Endodermal cell (in vitro differentiated cells): ENCODE measurements around the gene NUDT4. TPM values are rescaled to one million over a fixed set of nuclear protein-coding genes. Genes with fewer than 3 reads are reported as not detected.

Experiments used
- DNase-seq: peaks from one replicate; pipeline ENCODE4 v3.0.0-alpha.2; 2017
- H3K27ac ChIP-seq: 2 replicates; pipeline ENCODE4 v1.5.1; 2013; ENCODE audit warnings: mild to moderate bottlenecking, low read depth, low read length, moderate library complexity
- H3K27me3 ChIP-seq: 2 replicates; pipeline ENCODE4 v1.6.1; 2013; ENCODE audit warnings: mild to moderate bottlenecking, low read length, moderate library complexity; ENCODE audit not compliant: insufficient read depth, control insufficient read depth, poor library complexity, severe bottlenecking
- H3K36me3 ChIP-seq: 2 replicates; pipeline ENCODE4 v1.7.0; 2013; ENCODE audit warnings: mild to moderate bottlenecking, low read length, moderate library complexity; ENCODE audit not compliant: control insufficient read depth, insufficient read depth
- H3K4me1 ChIP-seq: one replicate; pipeline ENCODE4 v1.7.0; 2013; ENCODE audit warnings: low read length; ENCODE audit not compliant: control insufficient read depth, insufficient read depth
- H3K4me3 ChIP-seq: 2 replicates; pipeline ENCODE4 v1.5.1; 2013; ENCODE audit warnings: mild to moderate bottlenecking, low read length, moderate library complexity
- H3K9ac ChIP-seq: 2 replicates; pipeline ENCODE4 v1.6.1; 2013; ENCODE audit warnings: mild to moderate bottlenecking, low read length, moderate library complexity; ENCODE audit not compliant: poor library complexity, severe bottlenecking; ENCODE audit errors: extremely low read depth
- H3K9me3 ChIP-seq: 2 replicates; pipeline ENCODE4 v1.6.1; 2013; ENCODE audit warnings: mild to moderate bottlenecking, low read length, moderate library complexity; ENCODE audit not compliant: control insufficient read depth
- H3K27ac Mint-ChIP-seq: 2 replicates; pipeline ENCODE4 v1.8.0; 2020; ENCODE audit warnings: mixed read lengths
- H3K27me3 Mint-ChIP-seq: 2 replicates; pipeline ENCODE4 v1.8.0; 2021; ENCODE audit warnings: mild to moderate bottlenecking, mixed read lengths; ENCODE audit not compliant: insufficient read depth
- H3K36me3 Mint-ChIP-seq: 2 replicates; pipeline ENCODE4 v1.8.0; 2020; ENCODE audit warnings: low read depth, mixed read lengths
- H3K4me1 Mint-ChIP-seq: 2 replicates; pipeline ENCODE4 v1.8.0; 2020; ENCODE audit warnings: mixed read lengths
- H3K4me3 Mint-ChIP-seq: 2 replicates; pipeline ENCODE4 v1.8.0; 2020; ENCODE audit warnings: mild to moderate bottlenecking, moderate library complexity, mixed read lengths
- H3K9me3 Mint-ChIP-seq: 2 replicates; pipeline ENCODE4 v1.8.0; 2020; ENCODE audit warnings: mild to moderate bottlenecking, mixed read lengths
- WGBS, 2 experiments: methylation state at CpG; one replicate each; pipeline versions ENCODE4 v1.1.5 to v1.1.7; 2013; ENCODE audit warnings: missing lambda C conversion rate in 2 of 2, mixed read lengths in 1 of 2; ENCODE audit not compliant: insufficient coverage in 1 of 2, insufficient read length in 1 of 2; 5-methylcytosine and 5-hydroxymethylcytosine counted together
- total RNA-seq, 2 donors: library from RNA; stranded (reverse); fragmentation: NEBNext Ultra II Directional in 1 of 2; extraction: Animal tissue kit (Norgen Biotek cat#: 25700) in 1 of 2; gene quantifications; 2 replicates in 1 of 2; 3 replicates in 1 of 2; pipeline ENCODE4 v1.2.1, GENCODE V29; 2021
- TF ChIP-seq, protein P1 (sequence below): fragments of 200-600 bp; sonication (generic); conservative IDR thresholded peaks from 2 replicates; pipeline ENCODE4 v1.5.0; 2021; ENCODE audit warnings: antibody characterized with exemption, mild to moderate bottlenecking

NUDT4 gene
- total RNA-seq, 2 donors from 2014 or later = 334 to 453 TPM

DNA sequence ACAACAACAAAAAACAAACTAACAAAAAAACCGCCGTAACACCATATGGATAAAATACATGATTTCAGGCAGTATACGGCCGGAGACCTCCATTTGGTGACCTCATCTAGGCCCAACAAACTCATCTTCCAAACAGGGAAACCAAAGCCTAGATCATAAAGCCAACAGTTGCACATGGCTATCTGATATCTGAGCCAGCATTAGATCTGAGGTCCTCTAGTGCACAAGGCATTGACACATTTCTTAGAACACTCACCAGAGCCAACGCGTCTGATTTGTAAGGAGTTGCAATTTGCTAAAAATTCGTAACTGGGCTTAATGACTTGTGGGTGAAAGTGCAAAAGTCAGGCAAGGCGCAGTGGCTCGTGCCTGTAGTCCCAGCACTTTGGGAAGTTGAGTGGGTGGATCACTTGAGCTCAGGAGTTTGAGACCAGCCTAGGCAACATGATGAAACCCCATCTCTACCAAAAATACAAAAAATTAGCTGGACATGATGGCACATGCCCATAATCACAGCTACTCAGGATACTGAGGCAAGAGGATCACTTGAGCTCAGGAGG, 42.0 kb upstream of the NUDT4 start:
- TF ChIP-seq, protein P1, sequence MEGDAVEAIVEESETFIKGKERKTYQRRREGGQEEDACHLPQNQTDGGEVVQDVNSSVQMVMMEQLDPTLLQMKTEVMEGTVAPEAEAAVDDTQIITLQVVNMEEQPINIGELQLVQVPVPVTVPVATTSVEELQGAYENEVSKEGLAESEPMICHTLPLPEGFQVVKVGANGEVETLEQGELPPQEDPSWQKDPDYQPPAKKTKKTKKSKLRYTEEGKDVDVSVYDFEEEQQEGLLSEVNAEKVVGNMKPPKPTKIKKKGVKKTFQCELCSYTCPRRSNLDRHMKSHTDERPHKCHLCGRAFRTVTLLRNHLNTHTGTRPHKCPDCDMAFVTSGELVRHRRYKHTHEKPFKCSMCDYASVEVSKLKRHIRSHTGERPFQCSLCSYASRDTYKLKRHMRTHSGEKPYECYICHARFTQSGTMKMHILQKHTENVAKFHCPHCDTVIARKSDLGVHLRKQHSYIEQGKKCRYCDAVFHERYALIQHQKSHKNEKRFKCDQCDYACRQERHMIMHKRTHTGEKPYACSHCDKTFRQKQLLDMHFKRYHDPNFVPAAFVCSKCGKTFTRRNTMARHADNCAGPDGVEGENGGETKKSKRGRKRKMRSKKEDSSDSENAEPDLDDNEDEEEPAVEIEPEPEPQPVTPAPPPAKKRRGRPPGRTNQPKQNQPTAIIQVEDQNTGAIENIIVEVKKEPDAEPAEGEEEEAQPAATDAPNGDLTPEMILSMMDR = no peak
- Histone ChIP-seq H3K27ac (peak overlapping the region; percentile 84), H3K9ac (no peak overlapping the region), H3K4me3 (no peak overlapping the region), H3K27me3 (no peaks in the 10 kb centered on the region), H3K9me3 (no peaks in the 10 kb centered on the region), H3K4me1 (no peaks in the 10 kb centered on the region), H3K36me3 (no peaks in the 10 kb centered on the region)
- WGBS, 2 experiments = 89 to 90% methylated on average over 8 to 9 of the region's 9 CpGs
- H3K27me3 Mint-ChIP-seq = no peaks in the 10 kb centered on the region
- no peaks in the 10 kb centered on the region for H3K9me3 Mint-ChIP-seq
- H3K36me3 Mint-ChIP-seq = peaks cover 2% of the 10 kb centered on the region
- peaks cover 10% of the 10 kb centered on the region for H3K4me1 Mint-ChIP-seq
- DNase-seq = no peak
- H3K4me3 Mint-ChIP-seq = no peak overlapping the region
- H3K27ac Mint-ChIP-seq = no peak overlapping the region

DNA sequence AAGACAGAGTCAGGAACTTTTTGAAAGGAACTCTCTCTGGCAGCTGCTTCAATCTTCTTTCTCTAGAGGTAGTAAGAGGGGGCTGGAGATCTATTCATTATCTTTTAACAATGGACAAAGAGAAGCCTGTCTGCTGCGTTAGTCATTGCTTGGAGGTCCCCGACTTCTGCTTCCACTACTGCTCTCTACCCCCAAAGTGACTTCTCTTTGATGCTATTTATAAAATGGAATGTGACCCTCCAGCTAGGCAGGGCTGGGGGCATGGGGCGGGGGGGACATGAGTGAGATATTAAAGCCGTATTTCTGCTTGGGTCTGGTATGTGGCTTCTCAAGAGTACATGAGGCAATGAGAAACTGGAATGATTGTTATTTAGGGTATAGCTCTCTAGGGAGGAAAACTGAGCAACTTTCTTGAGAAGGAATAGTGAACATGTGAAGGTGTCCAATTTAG, 41.4 kb upstream of the NUDT4 start:
- peak overlapping the region; percentile 84 for H3K27ac ChIP-seq
- Mint-ChIP-seq H3K9me3 (no peaks in the 10 kb centered on the region), H3K27me3 (no peaks in the 10 kb centered on the region), H3K36me3 (peaks cover 2% of the 10 kb centered on the region), H3K4me1 (peaks cover 10% of the 10 kb centered on the region), H3K4me3 (no peak overlapping the region), H3K27ac (peak overlapping the region; percentile 14)
- WGBS, 2 experiments = 71 to 75% methylated on average over 1 to 4 of the region's 4 CpGs
- H3K27me3 ChIP-seq = no peaks in the 10 kb centered on the region
- no peak overlapping the region for H3K4me3 ChIP-seq
- no peaks in the 10 kb centered on the region for H3K36me3 ChIP-seq
- no peaks in the 10 kb centered on the region for H3K4me1 ChIP-seq
- TF ChIP-seq, protein P1 = no peak
- H3K9me3 ChIP-seq = no peaks in the 10 kb centered on the region
- DNase-seq = no peak
- no peak overlapping the region for H3K9ac ChIP-seq

DNA sequence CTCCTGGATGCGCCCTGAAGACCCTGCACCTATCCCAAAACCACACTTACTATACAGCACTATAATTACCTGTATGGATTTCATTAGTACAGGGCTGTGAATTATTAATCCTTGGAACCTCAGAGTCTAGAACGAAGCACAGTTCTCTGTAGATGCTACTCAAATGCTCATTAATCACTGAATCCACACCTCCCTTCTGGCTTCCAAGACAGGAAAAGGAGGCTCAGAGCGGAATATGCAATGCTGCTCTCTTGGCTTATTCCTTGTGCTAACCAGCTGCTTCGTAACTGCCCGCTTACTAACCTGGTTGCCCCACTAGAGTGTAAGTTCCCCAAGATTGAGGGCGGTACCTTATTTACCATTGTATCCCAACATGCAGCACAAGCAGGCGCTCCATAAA, 39.1 kb upstream of the NUDT4 start:
- Mint-ChIP-seq H3K4me1 (peaks cover 10% of the 10 kb centered on the region), H3K9me3 (no peaks in the 10 kb centered on the region), H3K36me3 (peaks cover 2% of the 10 kb centered on the region), H3K27me3 (no peaks in the 10 kb centered on the region), H3K27ac (no peak overlapping the region), H3K4me3 (no peak overlapping the region)
- Histone ChIP-seq H3K9ac (no peak overlapping the region), H3K27ac (no peak overlapping the region), H3K4me3 (no peak overlapping the region), H3K4me1 (no peaks in the 10 kb centered on the region), H3K27me3 (no peaks in the 10 kb centered on the region), H3K9me3 (no peaks in the 10 kb centered on the region), H3K36me3 (no peaks in the 10 kb centered on the region)
- DNase-seq = no peak
- 91 to 100% methylated on average over 5 to 7 of the region's 7 CpGs for WGBS, 2 experiments
- TF ChIP-seq, protein P1 = no peak
